Right atrium auricular region (tissue), 2 donors: ENCODE results near the gene ABCB9. TPM values are rescaled to one million over a fixed set of nuclear protein-coding genes. Genes with fewer than 3 reads are reported as not detected.
"Not testable (repeated sequence)": the region's sequence is repeated elsewhere in the genome, so short reads cannot be mapped to it uniquely, and the experiment has no call there.

Source experiments
- DNase-seq: peaks from one replicate; pipeline ENCODE4 v3.0.0-alpha.2; 2019; ENCODE audit warnings: low spot score
- H3K27ac ChIP-seq, 2 donors: fragments of 200-600 bp; sonication (generic); 1 replicate in 1 of 2; 2 replicates in 1 of 2; pipeline ENCODE4 v1.5.1; 2016 to 2019
- H3K27me3 ChIP-seq, 2 donors: fragments of 200-600 bp; sonication (generic); one replicate each; pipeline versions ENCODE4 v1.5.1 to v1.6.0; 2017 to 2019
- H3K36me3 ChIP-seq: fragments of 200-600 bp; sonication (generic); one replicate; pipeline ENCODE4 v1.5.1; 2016
- H3K4me1 ChIP-seq, 2 donors: fragments of 200-600 bp; sonication (generic); one replicate each; pipeline versions ENCODE4 v1.5.1 to v1.6.0; 2017 to 2019
- H3K4me3 ChIP-seq, 2 donors: fragments of 200-600 bp; sonication (generic); 1 replicate in 1 of 2; 2 replicates in 1 of 2; pipeline ENCODE4 v1.5.1; 2017 to 2019; ENCODE audit warnings: mild to moderate bottlenecking in 1 of 2, moderate library complexity in 1 of 2
- H3K9me3 ChIP-seq, 2 donors: fragments of 200-600 bp; sonication (generic); one replicate each; pipeline ENCODE4 v1.5.1; 2019
- CTCF ChIP-seq, 2 donors: fragments of 200-600 bp; sonication (generic); IDR thresholded peaks; one replicate each; pipeline ENCODE4 v1.5.1; 2019; ENCODE audit warnings: antibody characterized with exemption in 2 of 2
- total RNA-seq, 2 donors: library from RNA; depleted of rRNA; stranded (reverse); fragments of >200 nt; gene quantifications; one replicate each; pipeline ENCODE4 v1.1.0, GENCODE V29; 2016

The ABCB9 gene
- 1 to 10 TPM; 4.9 to 5.7 TPM for total RNA-seq

- TF ChIP-seq CTCF (IDR thresholded peaks at IDR 0.05) = no peak
- Histone ChIP-seq H3K27me3 (no peaks in the 10 kb centered on the region), H3K36me3 (no peaks in the 10 kb centered on the region), H3K4me1 (peaks cover 0 to 52% of the 10 kb centered on the region in 2 donors), H3K9me3 (no peaks in the 10 kb centered on the region), H3K27ac (peak within 1 kb of the TSS; percentile 54 to 84), H3K4me3 (peak within 1 kb of the TSS; percentile 51 to 73)
- peak; percentile 89 for DNase-seq
Observed at GRCh38 chr12:122965851-122966742, at the start of gene ABCB9. Gene ABCB9, minus strand, starts transcription at chr12:122966463. Its CDS starts 6,228 bp downstream, at chr12:122960235.

- H3K4me3 ChIP-seq, H3K27ac ChIP-seq, H3K4me1 ChIP-seq, DNase-seq, H3K27me3 ChIP-seq, H3K9me3 ChIP-seq: not testable (repeated sequence)
- peaks cover 14% of the 10 kb centered on the region for H3K36me3 ChIP-seq
Observed at GRCh38 chr12:123014473-123014872, 48.2 kb upstream of the ABCB9 start.

- DNase-seq = no peak
- no peak for TF ChIP-seq CTCF (IDR thresholded peaks at IDR 0.05)
- H3K4me1 ChIP-seq = no peaks in the 10 kb centered on the region
- H3K4me3 ChIP-seq = no peak overlapping the region
- H3K9me3 ChIP-seq = no peaks in the 10 kb centered on the region
- no peaks in the 10 kb centered on the region for H3K27me3 ChIP-seq
- peaks cover 21% of the 10 kb centered on the region for H3K36me3 ChIP-seq
- no peak overlapping the region for H3K27ac ChIP-seq
Observed at GRCh38 chr12:123013185-123014095, 47.2 kb upstream of the ABCB9 start.

- no peak overlapping the region for H3K27ac ChIP-seq
- H3K36me3 ChIP-seq = peaks cover 21% of the 10 kb centered on the region
- no peak for TF ChIP-seq CTCF (IDR thresholded peaks at IDR 0.05)
- H3K4me1 ChIP-seq = no peaks in the 10 kb centered on the region
- H3K4me3 ChIP-seq = no peak overlapping the region
- H3K27me3 ChIP-seq = no peaks in the 10 kb centered on the region
- DNase-seq = no peak
- H3K9me3 ChIP-seq = no peaks in the 10 kb centered on the region
Observed at GRCh38 chr12:123011701-123012100, 45.4 kb upstream of the ABCB9 start.

GRCh38 chr12:123010681-123011080 is 44.4 kb upstream of the ABCB9 start:
- peaks cover 21% of the 10 kb centered on the region for H3K36me3 ChIP-seq
- no peak for DNase-seq
- TF ChIP-seq CTCF (IDR thresholded peaks at IDR 0.05) = no peak
- H3K4me1 ChIP-seq = no peaks in the 10 kb centered on the region
- no peak overlapping the region for H3K4me3 ChIP-seq
- no peak overlapping the region for H3K27ac ChIP-seq
- no peaks in the 10 kb centered on the region for H3K9me3 ChIP-seq
- H3K27me3 ChIP-seq = no peaks in the 10 kb centered on the region

- no peak for DNase-seq
- no peak overlapping the region for H3K4me3 ChIP-seq
- no peaks in the 10 kb centered on the region for H3K4me1 ChIP-seq
- TF ChIP-seq CTCF (IDR thresholded peaks at IDR 0.05) = no peak
- no peaks in the 10 kb centered on the region for H3K27me3 ChIP-seq
- no peak overlapping the region for H3K27ac ChIP-seq
- no peaks in the 10 kb centered on the region for H3K9me3 ChIP-seq
- H3K36me3 ChIP-seq = peaks cover 24% of the 10 kb centered on the region
Observed at GRCh38 chr12:123010110-123010509, 43.8 kb upstream of the ABCB9 start.
